AG04450 (cell line): ENCODE data around the gene LARGE1. TPM values are rescaled to one million over a fixed set of nuclear protein-coding genes. Genes with fewer than 3 reads are reported as not detected.
A peak's percentile ranks its signal among the peaks of the same experiment; 100 is the strongest.

Experiments used
- CTCF ChIA-PET: fragments of 300-600, 350-600 bp; formaldehyde crosslinking; extraction: SDS; loops from one replicate; lab custom pipeline; 2022; ENCODE audit warnings: antibody characterized with exemption, inconsistent platforms; lab: Charles Lee
- POLR2A ChIA-PET: fragments of 350-600 bp; formaldehyde crosslinking; extraction: SDS; loops from one replicate; lab custom pipeline; 2021; ENCODE audit warnings: antibody characterized with exemption, inconsistent platforms; lab: Yijun Ruan, JAX
- DNase-seq: peaks from one replicate; pipeline ENCODE4 v3.0.0-alpha.2; 2011; ENCODE audit warnings: low read depth, low spot score
- H3K27ac ChIP-seq: one replicate; pipeline ENCODE4 v1.5.1; 2012; ENCODE audit warnings: low read depth, low read length, control low read depth
- H3K27me3 ChIP-seq: one replicate; pipeline ENCODE4 v1.6.0; 2012; ENCODE audit warnings: low read length; ENCODE audit not compliant: control insufficient read depth, insufficient read depth
- H3K4me3 ChIP-seq: 2 replicates; pipeline ENCODE4 v1.5.1; 2011; ENCODE audit warnings: mild to moderate bottlenecking, low read depth, low read length, control low read depth
- H3K9me3 ChIP-seq: 2 replicates; pipeline ENCODE4 v1.5.1; 2012; ENCODE audit warnings: low read length; ENCODE audit not compliant: control insufficient read depth, insufficient read depth
- polyA plus RNA-seq: library from polyadenylated mRNA; depleted of rRNA; stranded (reverse); fragments of >200 nt; gene quantifications from 2 replicates; pipeline ENCODE4 v1.2.3, GENCODE V29; 2011
- TF ChIP-seq, protein P1 (sequence below): IDR thresholded peaks from 2 replicates; pipeline ENCODE4 v1.5.1; 2011; ENCODE audit warnings: low read depth, low read length, control low read depth, inconsistent platforms

The LARGE1 gene
- polyA plus RNA-seq, 1 experiment: 8.4 TPM

- no peaks in the 10 kb centered on the region for H3K9me3 ChIP-seq
- no peak overlapping the region for H3K4me3 ChIP-seq
- TF ChIP-seq, protein P1, sequence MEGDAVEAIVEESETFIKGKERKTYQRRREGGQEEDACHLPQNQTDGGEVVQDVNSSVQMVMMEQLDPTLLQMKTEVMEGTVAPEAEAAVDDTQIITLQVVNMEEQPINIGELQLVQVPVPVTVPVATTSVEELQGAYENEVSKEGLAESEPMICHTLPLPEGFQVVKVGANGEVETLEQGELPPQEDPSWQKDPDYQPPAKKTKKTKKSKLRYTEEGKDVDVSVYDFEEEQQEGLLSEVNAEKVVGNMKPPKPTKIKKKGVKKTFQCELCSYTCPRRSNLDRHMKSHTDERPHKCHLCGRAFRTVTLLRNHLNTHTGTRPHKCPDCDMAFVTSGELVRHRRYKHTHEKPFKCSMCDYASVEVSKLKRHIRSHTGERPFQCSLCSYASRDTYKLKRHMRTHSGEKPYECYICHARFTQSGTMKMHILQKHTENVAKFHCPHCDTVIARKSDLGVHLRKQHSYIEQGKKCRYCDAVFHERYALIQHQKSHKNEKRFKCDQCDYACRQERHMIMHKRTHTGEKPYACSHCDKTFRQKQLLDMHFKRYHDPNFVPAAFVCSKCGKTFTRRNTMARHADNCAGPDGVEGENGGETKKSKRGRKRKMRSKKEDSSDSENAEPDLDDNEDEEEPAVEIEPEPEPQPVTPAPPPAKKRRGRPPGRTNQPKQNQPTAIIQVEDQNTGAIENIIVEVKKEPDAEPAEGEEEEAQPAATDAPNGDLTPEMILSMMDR: no peak
- CTCF ChIA-PET: interaction anchor here (0.5 to 1.0 kb wide), 3 partner anchors 206 to 1086 kb away, joined by 3 read pairs; no protein-coding TSS in a partner anchor
- DNase-seq: no peak
- H3K27me3 ChIP-seq: no peaks in the 10 kb centered on the region
- no peak overlapping the region for H3K27ac ChIP-seq
- POLR2A ChIA-PET: interaction anchor here (1.0 kb wide), 1 partner anchor 56 kb away, joined by 3 read pairs; no protein-coding TSS in a partner anchor
Measured at GRCh38 chr22:33865996-33866395, 54.3 kb downstream of the LARGE1 start.

GRCh38 chr22:33865248-33865647 is 55.0 kb downstream of the LARGE1 start:
- no peak for DNase-seq
- H3K27ac ChIP-seq: peak overlapping the region; percentile 47
- no peaks in the 10 kb centered on the region for H3K27me3 ChIP-seq
- no peak overlapping the region for H3K4me3 ChIP-seq
- ChIA-PET CTCF (interaction anchor here (1.4 kb wide), 1 partner anchor 58 kb away, joined by 5 read pairs; no protein-coding TSS in a partner anchor), POLR2A (interaction anchor here (1.0 kb wide), 1 partner anchor 57 kb away, joined by 3 read pairs; no protein-coding TSS in a partner anchor)
- H3K9me3 ChIP-seq: no peaks in the 10 kb centered on the region; the same call in 1 of the 2 replicates
- TF ChIP-seq, protein P1: no peak

DNA sequence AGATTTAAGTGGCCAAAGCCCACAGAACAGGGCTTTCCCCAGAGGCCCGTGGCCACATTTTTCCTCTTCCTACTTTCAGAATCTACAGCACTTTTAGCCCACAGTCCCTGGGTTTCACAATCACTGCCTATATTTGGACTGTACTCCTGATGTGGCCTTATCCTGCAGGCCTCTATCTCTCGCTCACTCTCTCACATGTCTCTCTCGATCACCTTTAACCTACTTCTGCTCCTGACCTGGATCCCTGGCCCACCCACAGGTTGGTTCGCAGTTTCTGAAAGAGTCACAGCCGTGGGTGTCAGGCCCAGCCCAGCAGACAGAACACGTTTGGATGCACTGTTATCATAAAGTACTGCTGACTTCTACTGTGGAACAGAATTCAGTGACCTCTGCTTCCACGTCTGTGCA is 55.5 kb downstream of the LARGE1 start:
- peak overlapping the region; percentile 47 for H3K27ac ChIP-seq
- H3K27me3 ChIP-seq: no peaks in the 10 kb centered on the region
- no peaks in the 10 kb centered on the region; the same call in 1 of the 2 replicates for H3K9me3 ChIP-seq
- CTCF ChIA-PET: interaction anchor here (1.4 kb wide), 1 partner anchor 59 kb away, joined by 5 read pairs; no protein-coding TSS in a partner anchor
- DNase-seq: no peak
- POLR2A ChIA-PET: no interaction called here
- TF ChIP-seq, protein P1: no peak
- H3K4me3 ChIP-seq: no peak overlapping the region

DNA sequence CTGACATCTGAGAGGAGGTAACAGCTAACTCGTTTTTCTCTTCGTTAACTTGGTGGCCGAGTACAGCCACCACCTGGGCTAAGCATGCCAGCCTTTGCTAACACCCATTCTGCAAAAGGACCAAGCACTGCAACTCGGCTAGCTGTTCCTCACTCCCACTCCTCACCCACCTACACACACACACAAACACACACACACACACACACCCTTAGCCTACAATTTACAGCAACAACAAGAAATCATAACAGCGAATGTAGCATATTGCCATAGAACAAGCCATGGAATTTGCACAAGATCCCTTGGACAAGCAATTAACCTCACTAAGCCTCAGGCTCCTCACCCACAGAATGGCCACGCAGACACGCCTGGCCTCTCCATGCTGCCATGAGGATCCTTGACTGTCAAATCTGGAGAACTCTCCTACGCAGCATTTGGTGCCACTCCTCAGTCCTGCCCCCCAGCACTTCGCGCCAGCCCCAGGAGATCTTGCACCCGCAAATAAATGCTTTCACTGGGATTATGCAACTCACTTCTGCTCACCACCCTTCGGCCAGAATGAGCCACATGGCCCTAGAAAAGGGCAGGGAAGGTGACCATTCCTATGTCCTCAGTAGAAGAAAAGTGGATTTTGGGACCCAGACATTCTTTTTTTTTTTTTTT is 58.9 kb downstream of the LARGE1 start:
- TF ChIP-seq, protein P1: no peak
- DNase-seq: no peak
- no peaks in the 10 kb centered on the region for H3K27me3 ChIP-seq
- ChIA-PET POLR2A (no interaction called here), CTCF (interaction anchor here (0.7 kb wide), 2 partner anchors 282 to 520 kb away, joined by 3 to 4 read pairs; no protein-coding TSS in a partner anchor)
- no peak overlapping the region for H3K27ac ChIP-seq
- peaks cover 5% of the 10 kb centered on the region; the same call in 1 of the 2 replicates for H3K9me3 ChIP-seq
- H3K4me3 ChIP-seq: no peak overlapping the region

DNA sequence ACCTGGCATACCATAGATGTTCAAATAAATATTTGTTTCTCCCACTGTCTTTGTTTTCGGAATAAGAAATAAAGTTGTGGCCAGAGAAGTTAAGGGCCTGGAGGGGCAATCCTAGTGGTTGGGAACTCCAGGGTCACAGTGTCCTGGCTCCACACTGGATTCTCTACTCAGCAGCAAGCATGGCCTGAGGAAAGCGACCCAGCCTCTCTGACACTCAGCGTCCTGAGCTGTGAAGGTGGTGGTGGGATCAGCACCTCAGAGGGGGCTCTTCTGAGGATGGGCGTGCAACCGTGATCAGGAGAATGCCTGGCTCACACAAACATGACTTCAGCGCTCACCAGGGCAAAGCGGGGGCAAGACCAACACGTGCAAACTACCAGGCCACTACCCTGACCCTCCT is 59.9 kb downstream of the LARGE1 start:
- Histone ChIP-seq H3K27ac (no peak overlapping the region), H3K9me3 (peaks cover 5% of the 10 kb centered on the region; the same call in 1 of the 2 replicates), H3K27me3 (no peaks in the 10 kb centered on the region), H3K4me3 (no peak overlapping the region)
- POLR2A ChIA-PET: no interaction called here
- DNase-seq: no peak
- TF ChIP-seq, protein P1: no peak
- CTCF ChIA-PET: interaction anchor here (1.0 kb wide), 1 partner anchor 63 kb away, joined by 3 read pairs; no protein-coding TSS in a partner anchor
